GM18907 (cell line): ENCODE measurements around the gene PPM1M.

Source experiments
- ATAC-seq: cut with Tn5 transposase; IDR thresholded peaks from one replicate; pipeline ENCODE4 v1.9.1; 2021; ENCODE audit warnings: mild to moderate bottlenecking, moderate library complexity; ENCODE audit not compliant: unreplicated experiment

PPM1M gene, protein sequence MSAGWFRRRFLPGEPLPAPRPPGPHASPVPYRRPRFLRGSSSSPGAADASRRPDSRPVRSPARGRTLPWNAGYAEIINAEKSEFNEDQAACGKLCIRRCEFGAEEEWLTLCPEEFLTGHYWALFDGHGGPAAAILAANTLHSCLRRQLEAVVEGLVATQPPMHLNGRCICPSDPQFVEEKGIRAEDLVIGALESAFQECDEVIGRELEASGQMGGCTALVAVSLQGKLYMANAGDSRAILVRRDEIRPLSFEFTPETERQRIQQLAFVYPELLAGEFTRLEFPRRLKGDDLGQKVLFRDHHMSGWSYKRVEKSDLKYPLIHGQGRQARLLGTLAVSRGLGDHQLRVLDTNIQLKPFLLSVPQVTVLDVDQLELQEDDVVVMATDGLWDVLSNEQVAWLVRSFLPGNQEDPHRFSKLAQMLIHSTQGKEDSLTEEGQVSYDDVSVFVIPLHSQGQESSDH

GRCh38 chr3:52245322-52246263 is at the start of gene PPM1M:
PPM1M (plus strand) TSS chr3:52245759; CDS start chr3:52245825, 66 bp downstream.
- no peak for ATAC-seq

DNA sequence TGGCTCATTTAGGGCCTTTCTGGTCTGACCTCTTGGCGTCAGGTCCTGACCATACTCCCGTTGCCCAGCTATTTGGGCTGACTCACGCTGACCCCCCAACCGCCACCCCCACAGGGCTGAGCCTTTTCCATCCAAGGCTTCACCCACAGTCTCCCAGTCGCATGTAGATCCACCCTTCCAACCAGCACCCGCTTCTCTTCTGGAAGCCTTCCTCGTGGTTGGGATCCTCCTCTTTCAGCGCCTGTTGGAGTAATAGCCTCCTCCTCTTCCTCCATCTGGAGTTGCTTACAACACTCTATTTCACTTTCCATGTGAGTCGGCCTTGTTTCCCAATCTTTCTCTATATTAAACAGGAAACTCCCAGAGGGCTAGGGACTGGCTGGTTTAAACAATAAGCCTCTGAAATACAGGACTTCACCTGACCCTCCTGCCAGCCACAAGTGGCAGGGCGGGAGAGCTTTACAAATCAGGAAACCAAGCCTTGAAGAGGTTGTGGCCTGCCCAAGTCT is 49.7 kb upstream of the PPM1M start:
- no peak for ATAC-seq

GRCh38 chr3:52196977-52197376 is 48.6 kb upstream of the PPM1M start:
- ATAC-seq: no peak

DNA sequence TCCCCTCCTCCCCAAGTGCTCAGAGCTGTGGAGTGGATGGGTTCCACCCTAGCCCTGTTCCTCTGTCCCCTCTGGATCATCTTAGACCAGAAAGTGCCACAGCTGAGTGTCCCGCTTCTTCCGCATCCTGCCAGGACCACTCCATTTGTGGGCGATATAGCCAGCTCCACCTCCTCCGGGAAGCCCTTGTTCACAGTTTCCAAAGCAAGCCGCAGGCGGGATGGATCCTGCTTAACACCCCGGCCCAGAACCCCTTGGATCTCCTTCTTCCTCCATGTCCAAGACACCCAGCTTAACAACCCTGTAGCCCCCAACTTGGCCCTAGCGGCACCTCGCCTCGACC is 48.1 kb upstream of the PPM1M start:
- no peak for ATAC-seq

DNA sequence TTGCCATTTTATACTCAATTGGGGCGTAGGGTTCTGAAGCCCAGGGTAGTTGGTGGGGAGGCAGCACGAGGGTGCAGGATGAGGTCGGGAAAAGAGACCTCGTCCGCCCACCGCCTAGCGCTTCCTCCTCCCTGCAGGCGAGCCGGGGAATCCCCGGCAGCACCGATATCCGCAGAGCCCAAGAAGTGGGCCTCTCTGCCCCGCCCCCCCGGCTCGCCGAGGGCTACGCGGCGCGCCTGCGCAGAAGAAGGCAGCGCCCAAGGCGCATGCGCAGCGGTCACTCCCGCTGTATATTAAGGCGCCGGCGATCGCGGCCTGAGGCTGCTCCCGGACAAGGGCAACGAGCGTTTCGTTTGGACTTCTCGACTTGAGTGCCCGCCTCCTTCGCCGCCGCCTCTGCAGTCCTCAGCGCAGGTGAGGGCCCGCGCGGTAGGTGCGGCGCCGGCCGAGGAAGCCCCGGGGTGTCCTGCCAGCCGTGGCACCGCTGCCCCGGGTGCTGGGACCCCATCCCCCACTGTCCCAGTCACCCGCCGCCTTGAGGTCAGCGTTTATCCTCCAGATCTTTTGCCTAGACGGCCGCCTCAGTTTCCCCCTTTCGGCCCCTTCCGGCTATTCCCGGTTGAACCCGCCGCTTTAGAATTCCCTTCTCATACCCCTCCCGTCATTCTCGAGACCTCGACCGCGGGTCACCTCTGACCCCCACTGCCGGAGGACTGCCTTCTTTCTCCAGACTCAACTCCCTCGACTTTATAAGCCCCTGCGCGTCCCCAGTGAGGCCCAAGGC is 47.5 kb upstream of the PPM1M start, which contains the start of gene ALAS1:
Gene ALAS1 (plus strand): TSS at position 319 of the 784 bp plus-strand sequence. CDS start 1,082 bp downstream, outside the sequence.
- peak; percentile 83 for ATAC-seq

DNA sequence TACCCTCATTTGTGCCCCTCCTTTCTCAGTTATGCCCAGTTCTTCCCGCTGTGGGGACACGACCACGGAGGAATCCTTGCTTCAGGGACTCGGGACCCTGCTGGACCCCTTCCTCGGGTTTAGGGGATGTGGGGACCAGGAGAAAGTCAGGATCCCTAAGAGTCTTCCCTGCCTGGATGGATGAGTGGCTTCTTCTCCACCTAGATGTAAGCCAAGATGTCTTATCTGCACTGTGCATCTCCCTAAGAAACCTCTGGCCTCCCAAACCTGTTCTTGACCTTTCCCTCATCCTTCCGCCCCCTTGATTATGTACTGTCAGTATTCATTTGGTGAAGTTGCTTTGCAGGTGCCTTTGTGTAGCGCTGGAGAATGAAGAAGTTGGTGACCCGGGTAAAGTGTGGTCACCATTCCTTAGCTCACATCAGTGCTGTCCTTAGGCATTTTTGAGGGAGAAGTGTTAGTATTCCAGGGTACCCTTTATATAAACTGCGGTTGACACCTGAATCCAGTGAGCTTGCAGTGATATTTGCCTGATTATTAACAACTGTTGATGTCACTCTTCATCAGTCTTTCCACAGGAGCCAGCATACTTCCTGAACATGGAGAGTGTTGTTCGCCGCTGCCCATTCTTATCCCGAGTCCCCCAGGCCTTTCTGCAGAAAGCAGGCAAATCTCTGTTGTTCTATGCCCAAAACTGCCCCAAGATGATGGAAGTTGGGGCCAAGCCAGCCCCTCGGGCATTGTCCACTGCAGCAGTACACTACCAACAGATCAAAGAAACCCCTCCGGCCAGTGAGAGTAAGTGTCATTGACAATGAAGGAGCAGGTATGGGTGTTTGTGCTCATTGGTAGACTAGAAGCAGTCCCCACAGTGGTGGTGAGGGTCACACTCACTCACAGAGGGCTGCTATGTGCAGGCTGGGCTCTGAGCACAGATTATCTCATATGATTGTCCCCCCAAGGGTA is 46.6 kb upstream of the PPM1M start:
- ATAC-seq: no peak

GRCh38 chr3:52200981-52201679 is 44.4 kb upstream of the PPM1M start:
- no peak for ATAC-seq

DNA sequence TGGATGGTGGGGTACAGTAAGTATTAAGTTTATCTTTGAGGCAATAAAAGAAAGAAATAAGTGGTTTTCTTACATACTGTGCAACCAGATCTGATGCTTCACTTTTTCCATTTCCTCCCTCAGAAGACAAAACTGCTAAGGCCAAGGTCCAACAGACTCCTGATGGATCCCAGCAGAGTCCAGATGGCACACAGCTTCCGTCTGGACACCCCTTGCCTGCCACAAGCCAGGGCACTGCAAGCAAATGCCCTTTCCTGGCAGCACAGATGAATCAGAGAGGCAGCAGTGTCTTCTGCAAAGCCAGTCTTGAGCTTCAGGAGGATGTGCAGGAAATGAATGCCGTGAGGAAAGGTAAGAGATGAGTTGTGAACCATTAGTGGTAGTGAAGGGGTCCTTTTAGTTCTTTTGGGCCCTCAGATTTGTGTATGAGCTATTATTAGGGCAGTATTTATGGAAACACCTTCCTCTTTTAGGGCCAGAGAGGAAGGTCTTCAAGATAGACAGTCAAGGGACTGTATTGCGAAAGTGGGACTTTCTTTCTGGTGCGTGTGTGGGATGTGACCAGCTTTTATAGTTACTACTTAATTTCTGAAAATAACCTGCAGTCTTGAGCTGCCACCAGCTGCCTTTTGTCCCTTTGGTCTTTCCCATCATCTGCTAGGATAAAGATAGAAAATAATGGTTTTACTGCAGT is 43.0 kb upstream of the PPM1M start:
- ATAC-seq: no peak

DNA sequence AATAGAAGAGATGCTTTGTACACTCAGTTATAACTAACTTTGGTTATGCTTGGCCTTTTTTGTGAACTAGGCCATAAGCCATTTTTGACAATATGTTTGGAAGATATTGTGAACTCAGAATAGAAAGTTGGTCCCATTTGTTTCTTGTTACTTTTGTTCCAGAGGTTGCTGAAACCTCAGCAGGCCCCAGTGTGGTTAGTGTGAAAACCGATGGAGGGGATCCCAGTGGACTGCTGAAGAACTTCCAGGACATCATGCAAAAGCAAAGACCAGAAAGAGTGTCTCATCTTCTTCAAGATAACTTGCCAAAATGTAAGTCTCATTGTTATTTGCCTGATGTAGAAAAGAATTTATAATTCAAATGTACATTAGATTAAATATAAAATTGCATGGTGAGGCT is 41.9 kb upstream of the PPM1M start:
- ATAC-seq: no peak

- ATAC-seq: no peak
These were observed 41.1 kb upstream of the PPM1M start for GRCh38 chr3:52204337-52205073.

DNA sequence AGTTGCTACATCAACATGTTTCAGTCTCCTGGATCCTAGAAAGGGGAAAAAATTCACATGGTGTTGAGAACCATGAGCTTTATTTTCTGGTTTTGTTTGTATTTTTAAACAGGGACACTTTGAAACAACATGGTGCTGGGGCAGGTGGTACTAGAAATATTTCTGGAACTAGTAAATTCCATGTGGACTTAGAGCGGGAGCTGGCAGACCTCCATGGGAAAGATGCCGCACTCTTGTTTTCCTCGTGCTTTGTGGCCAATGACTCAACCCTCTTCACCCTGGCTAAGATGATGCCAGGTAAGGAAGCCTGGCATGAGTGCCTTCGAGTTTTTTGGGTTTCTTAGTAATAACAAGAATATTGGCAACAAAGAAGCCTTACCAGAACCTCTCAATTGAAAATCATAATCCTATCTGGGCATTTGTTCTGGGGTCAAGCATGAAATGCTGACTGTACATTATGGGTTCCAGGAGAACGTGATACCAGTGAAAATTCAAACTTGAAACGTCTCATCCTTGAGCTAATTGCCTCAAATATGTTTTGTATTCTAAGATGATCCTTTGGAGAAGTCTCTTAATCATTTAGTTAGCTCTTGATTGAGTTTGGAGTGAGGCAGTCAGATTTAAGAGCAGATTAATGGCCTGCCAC is 39.7 kb upstream of the PPM1M start:
- no peak for ATAC-seq

GRCh38 chr3:52208556-52208955 is 37.0 kb upstream of the PPM1M start:
- ATAC-seq: no peak

- no peak for ATAC-seq
These were observed 35.5 kb upstream of the PPM1M start for GRCh38 chr3:52210037-52210436.

GRCh38 chr3:52210550-52211046 is 35.0 kb upstream of the PPM1M start:
- no peak for ATAC-seq

DNA sequence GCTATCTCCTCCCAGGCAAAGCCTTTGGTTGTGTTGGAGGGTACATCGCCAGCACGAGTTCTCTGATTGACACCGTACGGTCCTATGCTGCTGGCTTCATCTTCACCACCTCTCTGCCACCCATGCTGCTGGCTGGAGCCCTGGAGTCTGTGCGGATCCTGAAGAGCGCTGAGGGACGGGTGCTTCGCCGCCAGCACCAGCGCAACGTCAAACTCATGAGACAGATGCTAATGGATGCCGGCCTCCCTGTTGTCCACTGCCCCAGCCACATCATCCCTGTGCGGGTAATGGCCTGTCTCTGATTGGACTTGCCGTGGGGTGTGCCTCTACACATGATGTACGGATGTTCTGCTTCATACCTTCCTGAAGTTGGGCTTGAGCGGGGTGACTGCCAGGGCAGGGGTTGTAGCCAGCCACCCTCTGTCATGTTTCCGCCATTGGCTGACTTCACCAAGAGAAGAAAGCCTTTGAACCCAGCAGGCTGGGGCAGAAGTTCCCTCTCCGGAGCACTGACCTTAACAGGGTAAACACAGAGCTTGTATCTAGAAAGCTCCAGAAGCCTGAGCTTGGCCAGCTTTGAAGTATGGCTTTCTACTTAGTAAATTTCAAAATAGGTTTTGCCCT is 34.2 kb upstream of the PPM1M start:
- ATAC-seq: no peak

DNA sequence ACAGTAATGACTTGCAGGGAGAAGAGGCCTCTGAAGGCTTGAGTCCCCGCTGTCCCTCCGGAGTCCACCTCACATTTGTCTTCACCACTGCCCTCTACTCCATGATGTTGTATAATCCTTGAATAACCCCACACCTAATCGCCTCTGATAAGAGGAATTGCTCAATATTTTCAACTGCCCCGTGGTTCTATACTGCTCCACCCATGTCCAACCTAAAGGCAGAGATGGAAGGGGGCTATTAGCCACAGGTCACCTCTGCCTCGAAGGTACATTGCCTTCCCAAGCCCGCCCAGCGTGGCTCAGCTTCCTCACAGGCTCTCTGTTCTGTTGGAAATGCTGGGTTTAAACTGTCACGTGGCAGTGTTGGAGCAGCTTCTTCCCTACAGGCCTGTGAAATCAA is 32.6 kb upstream of the PPM1M start:
- ATAC-seq: no peak

- no peak for ATAC-seq
These were observed 31.7 kb upstream of the PPM1M start for GRCh38 chr3:52213901-52214300.
